ENCODE data around the gene SLX4IP.

Gene SLX4IP

DNA sequence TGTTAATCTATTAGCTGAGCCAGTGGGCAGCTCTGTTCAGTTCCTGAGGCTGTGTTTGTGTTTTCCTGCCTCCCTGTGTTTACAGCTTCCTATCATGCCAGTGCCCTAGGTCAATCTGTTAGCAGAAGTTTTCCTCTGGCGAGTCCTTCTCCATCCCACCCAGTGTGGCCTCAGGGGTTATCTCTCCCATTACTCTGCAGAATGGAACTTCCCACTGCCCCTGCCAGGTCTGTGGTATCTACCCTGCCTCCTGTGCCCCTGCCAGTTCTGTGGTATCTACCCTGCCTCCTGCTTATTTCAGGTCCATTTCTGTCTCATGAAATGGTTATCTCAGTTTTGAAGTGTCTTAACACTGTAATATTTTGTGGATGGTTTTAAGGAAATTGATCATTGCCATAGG is 63.1 kb downstream of the SLX4IP start:
- peak; percentile 17 for DNase-seq

DNA sequence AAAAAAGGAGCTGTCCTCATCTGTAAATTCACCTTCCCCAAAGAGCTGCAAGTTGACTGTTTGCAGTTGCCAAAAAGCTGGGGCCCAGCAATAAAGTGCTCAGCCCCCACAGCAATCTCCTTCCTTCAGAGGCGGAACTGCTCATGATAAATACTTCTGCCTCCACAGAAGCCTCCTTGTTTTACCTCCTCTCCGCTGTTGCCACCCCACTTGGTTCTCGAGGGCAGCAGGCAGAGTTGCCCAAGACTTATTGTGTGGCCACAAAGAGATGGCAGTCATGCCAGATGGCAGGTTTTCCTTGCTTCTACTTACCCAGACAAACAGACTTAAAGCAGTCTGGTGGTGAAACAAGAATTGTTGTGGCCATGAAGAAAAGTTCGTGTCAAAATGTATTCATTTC is 66.3 kb downstream of the SLX4IP start:
- peak; percentile 71 for DNase-seq

DNA sequence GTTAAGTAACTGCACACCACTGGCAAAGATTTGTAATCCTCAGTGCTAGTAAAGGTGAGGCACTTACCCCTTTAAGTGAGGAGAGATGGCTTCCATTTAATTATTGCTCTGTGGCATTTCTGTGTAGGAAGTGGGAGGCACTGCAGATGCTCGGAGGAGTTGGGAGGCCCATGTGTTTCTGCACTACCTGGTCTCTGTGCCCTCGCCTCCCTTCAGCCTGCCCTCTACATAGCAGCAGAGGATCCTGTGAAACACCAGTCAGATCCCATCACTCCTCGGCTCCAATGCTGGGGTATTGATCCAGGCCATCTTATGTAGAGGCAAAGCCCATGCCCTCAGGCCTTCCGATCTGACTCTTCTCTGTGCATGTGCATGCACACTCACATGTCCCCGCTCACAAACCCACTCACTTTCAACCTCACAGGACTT is 67.0 kb downstream of the SLX4IP start:
- peak; percentile 21 for DNase-seq

DNA sequence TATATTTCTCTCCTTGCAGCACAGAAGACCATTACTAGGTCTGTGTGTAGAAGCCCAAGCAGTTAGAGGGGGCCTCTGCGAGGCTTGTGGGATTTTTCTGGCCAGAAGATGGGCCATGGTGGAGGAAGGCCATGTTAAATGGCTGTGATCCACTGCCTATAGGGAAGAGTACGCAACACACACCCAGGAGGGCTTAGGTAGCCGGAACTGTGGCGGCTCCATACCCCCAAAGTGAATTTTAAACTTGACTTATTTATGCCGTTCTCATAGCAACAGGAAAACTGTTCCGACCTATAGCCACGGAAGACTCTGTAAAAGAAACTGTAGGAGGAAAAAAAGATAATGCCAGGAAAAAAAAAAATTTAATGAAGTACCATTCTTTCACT is 69.5 kb downstream of the SLX4IP start:
- no peak for DNase-seq

DNA sequence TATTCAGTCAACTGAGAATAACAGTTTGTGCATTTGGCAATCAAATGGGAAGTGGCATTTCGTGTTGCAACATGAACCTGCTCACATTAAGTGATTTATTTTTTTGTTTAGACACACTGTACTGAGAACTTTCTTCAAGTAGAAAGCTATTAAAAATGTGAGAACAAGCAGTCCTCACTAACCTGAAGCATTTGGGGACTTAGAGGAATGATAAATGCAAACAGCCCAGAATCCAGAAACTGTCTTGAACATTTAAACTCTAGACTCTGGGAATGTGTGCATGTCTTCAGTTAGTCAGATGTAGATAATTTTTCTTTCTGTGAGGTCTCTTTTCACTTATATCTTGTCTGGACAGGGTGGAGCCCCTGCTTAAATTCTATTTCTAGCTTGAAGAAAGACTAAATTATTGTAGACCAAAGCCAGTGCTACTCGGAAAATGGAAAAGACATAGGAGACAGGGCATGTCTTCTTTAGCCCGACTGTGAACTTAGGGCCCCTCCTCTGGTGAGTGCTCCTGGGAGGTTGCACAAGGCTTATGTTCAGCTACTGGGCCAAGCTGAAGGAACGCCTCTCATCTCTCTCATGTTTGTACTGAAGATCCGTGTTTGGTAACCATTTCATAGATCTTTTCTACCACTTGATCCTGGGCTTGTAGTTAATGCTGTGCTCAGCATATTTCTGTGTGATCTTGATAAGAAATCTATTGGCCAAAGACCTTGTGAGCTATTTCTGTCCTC is 70.1 kb downstream of the SLX4IP start:
- peak; percentile 8 for DNase-seq

DNA sequence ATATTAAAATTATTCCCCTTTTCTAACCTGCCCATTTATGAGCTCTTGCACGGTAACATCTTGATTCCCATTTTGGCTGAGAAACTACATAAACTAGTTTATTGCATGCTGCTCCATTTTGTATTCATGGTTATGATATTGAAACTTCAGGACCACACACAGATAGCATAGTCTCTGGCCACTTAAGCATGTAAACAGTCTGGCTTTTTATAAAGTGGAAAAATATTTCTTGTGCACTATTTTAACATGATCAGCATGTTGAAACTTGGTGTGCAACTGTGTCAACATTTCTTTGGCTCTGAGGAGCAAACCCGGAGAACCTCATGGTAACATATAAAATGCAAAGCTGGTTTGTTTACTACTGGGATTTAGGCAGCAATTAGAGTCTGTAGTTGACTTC is 70.7 kb downstream of the SLX4IP start:
- DNase-seq: no peak

DNA sequence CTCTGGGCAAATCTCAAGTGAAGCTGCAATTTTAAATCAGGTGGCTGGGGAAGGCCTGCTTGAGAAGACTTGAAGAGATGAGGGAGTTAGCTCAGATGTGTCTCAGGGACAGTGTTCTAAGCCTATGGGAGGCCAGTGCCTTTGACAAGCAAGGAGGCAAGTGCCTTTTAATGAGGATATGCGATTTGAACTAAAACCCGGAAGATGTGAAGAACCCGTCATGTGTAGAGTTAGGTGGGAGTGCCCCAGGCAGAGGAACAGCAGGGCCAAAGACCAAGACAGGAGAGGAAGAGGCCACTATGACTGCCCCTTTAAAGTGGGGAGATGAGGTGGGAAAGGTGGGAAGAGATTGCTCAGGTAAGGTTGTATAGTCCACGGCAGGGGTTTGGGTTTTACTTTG is 71.9 kb downstream of the SLX4IP start:
- no peak for DNase-seq

DNA sequence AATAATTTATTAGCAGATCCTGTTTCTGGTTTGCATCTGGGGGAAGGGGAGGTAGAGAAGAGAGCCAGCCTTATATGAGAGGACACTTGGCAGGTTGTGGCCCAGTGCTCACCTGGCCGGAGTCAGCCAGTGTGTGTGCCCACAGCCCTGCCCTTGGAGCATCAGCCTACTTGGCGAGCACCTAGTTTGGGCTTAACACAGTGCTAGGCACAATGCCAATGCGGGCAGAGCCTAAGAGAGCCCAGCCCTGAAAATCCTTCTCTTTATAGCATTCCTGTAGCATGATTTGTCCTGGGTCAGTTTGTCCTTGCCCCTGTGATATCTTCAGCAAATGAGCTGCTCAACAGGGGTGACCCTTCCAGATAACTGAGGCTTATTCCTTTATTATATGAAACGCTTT is 73.0 kb downstream of the SLX4IP start:
- DNase-seq: no peak

DNA sequence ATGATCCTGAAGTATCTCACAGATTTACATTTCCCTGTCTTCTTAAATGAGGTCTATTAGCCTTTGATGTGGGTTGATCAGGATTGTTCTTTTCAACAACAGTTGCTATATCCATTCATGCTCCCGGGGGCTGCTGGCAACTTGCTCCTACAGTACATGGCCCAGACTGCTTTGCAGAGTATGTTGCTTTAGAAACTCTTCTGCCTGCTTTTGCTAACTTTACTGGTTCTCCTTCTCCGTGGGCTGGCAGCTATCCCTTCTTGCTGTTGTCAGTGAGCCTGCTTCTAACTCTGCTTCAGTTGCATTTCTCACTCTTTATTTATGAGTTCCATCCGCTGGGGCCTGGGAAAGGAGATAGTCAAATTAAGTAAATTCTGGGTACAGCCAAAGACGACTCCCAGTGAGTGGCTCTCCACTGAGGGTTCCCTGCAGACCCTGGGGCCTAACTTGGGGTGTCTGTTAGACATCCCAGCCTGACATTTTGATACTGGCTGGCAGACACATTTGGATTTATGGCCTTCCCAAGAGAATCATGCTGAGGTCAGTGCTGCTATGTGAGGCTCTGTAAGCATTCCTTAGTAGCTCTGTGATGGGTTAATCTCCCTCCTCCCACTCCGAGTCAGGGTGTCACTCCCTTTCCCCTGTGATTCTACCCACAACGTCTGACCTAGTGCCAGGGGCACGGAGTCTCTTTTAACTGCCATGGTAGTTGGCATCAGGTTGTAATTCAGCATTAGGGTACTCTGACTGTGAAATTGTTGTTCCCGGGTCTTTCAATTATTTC is 73.6 kb downstream of the SLX4IP start:
- no peak for DNase-seq

DNA sequence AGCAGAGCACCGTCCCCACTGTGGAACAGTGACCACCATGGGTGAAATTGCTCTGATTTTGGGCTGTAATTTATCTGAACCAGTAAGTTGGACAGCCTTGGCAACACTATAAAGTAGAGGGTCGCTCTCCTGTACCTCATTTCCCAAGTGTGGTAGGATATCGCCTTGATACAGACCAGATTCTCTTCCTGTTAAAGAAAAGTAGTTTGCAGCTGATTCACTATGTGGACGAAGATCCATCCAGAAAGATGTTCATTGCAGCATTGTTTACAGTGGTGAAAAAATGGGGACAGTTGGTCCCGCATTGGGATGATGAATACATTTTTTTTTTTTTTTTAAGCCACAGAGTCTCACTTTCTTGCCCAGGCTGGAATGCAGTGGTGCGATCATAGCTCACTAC is 74.3 kb downstream of the SLX4IP start:
- no peak for DNase-seq

DNA sequence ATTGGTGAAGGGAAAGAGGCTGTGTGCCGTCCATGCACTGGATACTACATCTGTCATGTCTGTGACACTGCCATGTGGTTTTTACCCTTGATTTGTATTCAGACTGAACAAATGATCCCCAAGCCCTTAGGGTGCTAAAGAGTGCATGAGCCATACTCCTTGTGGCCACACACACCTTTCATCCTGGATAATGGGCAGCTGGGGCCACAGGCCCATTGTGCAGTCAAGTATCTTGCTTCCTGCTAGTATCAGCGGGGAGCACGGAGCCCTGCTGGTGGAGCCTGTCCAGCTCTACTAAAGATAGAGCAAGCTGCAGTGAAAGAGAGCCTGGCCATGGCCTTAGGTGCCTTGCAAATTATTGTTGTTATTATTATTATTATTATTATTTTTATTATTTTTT is 75.1 kb downstream of the SLX4IP start:
- DNase-seq: no peak

DNA sequence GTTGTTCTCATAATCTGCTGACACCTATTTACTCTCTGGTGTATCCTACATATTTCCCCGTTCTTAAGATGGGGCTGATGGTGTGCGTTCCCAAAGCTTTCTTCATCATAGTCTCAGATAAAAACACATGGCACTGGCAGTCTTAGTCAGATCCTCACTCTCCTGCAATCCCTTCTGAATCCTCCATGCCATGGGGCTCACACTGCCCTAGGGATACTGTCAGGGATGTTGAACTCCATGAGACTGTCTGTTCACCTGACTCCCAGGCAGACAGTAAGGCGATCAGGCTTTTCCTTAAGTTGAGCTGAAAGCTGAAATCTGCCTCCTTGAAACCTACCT is 76.0 kb downstream of the SLX4IP start:
- no peak for DNase-seq

DNA sequence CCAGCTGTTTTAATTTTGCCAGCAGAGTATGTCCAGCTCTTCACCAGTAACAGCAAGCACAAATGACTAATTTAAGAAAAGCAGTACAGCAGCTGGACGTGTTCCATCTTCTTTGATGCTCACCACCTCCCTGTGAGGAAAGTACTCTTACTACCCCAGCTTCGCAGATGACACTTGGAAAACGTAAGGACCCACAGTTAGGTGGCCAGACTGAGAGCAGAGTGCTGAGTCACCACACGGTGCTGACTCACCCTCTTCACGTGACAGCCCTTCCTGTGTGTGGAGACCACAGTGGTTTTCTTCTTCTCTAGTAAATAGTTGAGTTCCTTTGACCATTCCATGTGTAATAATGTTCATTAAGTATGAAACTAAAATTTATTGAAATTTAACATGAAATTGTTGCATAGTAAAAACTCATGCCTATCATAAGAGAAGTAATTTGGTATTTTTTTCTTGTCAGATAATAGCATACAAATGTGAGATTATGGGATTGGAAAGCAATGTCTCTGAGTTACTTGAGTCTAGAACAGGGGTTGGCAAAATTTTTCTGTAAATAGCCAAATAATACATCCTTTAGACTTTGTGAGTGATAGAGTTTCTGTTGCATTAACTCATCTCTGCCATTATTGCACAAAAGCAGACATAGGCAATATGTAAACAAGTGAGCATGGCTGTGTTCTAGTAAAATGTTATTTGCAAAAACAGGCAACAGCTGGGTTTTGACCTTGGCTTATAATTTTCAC is 76.6 kb downstream of the SLX4IP start:
- peak; percentile 90 for DNase-seq

DNA sequence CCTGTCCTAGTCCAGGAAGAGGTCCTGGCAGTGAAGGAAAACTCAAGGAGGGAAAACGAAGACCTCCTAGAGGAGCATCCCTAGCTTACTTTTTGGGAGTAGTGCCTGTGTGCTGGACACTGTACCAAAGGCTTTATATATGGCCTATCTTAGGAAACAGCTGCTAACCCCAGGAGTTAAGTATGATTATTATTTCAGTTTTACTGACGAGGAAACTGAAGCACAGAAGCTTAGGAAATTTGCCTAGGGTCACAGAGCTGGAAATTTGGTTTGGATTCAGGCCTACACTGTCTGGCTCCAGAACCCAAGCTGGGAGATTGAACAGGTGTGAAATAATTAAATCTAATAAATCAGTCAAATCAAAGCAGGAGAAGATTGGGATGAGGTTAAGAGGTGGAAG is 78.0 kb downstream of the SLX4IP start:
- no peak for DNase-seq

DNA sequence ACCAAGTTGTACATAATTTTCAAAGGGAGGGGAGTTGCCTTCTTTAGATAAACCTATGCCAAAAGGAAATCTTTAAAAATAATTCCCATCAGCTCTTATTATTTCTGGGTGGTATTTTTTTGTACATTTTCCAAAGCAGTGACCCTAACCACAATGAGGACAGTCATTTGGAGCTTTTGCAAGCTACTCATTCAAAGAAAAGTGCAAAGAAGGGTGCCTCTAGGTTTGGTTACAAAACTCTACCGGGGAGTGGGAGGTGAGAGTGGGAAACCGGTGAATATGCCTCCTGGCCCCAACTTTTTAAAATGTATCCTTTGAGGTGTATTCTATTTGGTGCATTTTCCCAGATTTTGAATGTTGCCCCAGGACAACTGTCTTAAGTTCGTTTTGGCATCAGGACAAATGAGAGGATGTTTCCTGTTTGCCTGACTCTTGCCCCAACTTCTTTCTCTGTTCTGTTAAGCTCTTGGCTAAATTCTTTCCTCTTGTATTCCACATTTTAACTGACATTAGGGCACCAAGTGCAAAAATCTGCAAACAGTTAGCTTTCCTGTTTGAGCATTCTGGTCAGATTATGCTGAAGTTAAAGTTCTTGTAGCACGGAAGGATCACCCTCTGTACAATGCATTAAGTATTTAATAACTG is 78.9 kb downstream of the SLX4IP start:
- no peak for DNase-seq

DNA sequence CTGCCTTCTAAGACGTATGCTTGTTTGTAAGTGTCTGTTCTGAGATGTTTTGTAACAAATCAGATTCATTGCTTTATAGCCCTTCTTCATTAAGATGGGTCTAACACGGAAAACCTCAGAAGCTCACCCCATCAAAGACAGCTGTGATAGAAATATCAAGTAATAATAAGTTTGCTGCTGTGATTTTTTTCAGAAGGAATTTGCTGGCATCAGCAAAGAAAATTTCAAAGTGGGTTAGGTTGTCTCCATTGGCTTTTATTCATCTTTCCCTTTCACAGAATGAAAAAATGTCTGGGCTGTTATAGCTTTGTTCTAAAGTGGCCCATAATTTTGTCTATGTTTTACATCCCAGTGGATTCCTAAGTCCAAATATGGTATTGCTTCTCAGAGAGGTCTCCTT is 81.4 kb downstream of the SLX4IP start:
- DNase-seq: no peak

DNA sequence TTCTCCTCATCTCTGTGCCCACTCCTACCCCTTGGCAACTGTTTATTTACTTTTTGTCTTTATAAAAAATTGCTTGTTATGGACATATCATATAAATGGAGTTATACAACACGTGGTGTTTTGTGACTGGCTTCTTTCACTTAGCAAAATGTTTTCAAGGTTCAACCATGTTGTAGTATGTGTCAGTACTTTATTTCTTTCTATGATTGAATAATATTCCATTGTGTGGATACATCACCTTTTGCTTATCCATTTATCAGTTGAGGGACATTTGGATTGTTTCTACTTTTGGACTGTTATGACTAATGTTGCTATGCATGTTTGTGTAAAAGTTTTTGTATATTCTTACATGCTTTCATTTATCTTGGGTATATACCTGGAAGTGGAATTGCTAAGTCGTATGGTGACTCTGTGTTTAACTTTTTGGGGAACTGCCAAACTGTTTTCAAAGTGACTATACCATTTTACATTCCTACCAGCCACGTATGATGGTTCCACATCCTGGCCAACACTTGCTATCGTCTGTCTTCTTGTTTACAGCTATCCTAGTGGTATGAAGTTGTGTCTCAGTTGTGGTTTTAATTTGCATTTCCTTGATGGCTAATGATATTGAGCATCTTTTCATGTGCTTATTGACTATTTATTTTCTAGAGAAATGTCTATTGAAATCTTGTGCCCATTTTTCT is 84.4 kb downstream of the SLX4IP start:
- DNase-seq: no peak

DNA sequence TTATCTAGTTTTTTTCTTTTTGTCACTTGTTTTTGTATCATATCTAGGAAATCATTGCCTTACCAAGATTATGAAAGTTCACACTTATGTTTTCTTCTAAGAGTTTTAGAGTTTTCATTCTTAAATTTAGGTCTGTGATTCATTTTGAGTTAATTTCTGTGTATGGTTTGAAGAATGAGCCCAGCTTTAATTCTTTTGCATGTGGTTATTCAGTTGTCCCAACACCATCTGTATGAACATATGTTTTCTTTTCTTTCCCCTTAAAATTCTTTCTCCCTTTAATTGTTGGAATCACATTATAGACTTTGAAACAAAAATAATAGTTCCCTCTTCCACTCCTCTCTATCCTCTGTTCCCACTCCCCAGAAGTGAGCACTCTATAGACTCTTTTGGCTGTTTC is 85.4 kb downstream of the SLX4IP start:
- no peak for DNase-seq

DNA sequence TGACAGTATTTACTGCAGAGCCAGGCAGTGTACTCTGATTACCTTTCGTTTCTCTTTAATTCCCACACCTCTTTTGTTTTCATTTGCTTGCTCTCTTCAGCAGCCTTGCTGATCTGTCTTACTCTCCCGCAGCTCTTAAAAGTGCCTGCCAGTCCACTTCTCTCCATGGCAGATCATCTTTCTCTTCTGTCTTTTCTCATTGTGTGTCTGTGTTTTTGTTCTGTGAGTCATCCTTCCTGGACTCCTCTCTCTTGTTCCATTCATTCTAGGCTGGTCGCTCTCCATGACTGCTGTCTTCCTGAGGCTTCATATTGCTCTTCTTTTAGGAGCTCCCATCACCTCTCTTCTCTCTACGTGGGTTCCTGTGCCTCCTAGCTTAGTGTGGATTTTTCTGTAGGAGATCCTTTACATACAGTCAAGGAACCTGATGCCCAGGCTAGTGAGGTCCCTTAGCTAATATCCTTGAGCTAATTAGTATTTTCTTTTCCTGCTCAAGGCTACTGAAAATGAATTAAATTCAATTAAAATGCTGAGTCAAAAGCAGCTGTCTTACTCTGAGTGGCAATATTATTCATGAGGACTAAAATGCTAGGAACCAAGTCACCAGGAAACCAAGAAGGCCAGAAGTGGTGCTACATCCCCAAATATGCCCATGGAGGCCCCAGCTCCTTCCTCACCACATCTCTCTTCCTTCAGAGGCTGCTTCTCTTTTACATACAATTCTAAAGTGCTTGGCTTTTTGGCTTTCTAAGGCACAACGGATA is 86.1 kb downstream of the SLX4IP start:
- peak; percentile 35 for DNase-seq

DNA sequence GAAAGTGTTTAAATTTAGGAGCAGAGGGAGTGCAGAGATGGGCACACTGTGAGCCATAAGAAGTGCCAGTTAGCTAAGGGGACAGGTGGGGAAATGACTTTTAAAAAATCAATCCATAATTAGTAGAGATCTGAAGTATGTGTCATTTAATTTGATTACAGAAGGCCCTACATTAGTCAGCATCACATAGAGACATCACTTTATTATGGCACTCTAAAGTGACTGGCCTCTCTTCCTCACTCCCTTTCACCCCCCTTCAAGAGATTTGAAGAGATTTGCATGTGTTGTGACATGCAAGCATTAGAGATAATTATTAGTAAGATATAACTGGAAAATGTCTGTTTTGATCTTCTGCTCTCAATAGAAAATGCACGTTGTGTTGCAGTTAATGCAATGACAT is 86.7 kb downstream of the SLX4IP start:
- DNase-seq: no peak

DNA sequence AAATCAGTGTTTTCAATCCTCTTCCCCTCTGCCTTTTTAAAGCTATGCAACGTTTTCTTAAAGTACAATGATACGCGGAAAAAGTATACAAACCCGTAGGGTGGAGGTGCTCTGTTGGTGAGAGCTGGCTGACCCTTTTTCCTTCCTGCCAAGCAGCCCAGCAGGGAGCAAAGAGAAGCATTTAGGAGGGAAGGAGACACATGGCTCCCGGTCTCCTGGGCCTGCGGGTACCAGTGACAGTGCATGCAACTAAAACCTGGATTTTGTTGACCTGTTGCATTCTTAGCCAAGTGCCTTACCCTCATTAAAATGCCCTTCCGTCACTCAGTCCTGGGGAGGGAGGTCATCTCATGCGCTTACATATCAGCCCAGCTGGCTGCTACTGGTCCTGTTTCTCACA is 87.2 kb downstream of the SLX4IP start:
- no peak for DNase-seq

DNA sequence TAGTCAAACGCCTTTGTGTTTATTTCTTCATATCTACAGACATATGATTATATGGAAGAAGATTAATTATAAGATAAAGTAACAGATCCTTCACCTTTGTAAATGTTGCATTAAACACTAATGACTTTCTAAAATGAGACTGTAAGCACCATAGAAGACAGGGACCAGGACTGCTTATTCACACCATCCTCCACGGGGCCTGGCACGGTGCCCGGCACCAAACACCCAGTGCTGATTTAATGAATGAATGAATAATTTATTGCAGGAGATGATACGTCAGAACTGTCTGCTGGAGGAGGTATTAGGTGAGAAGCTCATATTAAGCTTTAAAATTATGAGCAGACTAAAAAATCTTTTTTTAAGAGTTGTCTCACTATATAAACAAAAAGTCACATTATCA is 88.3 kb downstream of the SLX4IP start:
- no peak for DNase-seq

Data from GDM1 (cell line).